Right renal pelvis (tissue), 4 donors: ENCODE measurements around the gene DNM1. TPM values are rescaled to one million over a fixed set of nuclear protein-coding genes. Genes with fewer than 3 reads are reported as not detected.

Experiments
- DNase-seq, 4 donors: peaks; one replicate each; pipeline ENCODE4 v3.0.0-alpha.2; 2013; ENCODE audit warnings: low read depth in 4 of 4, low spot score in 3 of 4, missing footprints in 1 of 4
- polyA plus RNA-seq, 4 donors: library from polyadenylated mRNA; unstranded; fragments of 120-200 nt; gene quantifications; one replicate each; pipeline ENCODE4 v1.2.1, GENCODE V29; 2013; ENCODE audit not compliant: insufficient read length in 4 of 4

DNM1 gene
- polyA plus RNA-seq, 4 donors: 79.9 to 107 (median 89.6) TPM

DNA sequence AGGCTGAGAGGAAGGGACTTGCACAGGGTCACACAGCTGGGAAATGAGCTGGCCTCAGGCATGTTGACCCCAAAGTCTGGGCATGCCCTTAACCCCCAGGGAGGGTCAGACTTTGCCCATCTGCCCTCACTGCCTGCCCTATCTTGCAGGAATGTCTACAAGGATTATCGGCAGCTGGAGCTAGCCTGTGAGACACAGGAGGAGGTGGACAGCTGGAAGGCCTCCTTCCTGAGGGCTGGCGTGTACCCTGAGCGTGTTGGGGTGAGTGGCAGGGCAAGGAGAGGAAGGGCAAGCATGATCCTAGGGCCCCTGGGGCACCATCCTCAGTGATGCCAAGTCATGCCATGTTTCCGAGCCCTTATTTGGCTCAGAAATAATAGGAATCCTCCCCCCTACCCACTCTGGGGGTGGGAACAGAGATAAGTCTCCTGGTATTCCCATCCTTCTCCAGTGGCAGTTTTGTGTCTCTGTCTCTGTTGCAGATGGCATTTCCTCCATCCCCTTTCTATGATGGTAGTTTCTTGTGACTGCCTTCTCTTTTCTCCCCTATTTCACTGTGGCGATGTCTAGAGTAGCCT, 44.1 kb downstream of the DNM1 start:
- DNase-seq: no peak

DNA sequence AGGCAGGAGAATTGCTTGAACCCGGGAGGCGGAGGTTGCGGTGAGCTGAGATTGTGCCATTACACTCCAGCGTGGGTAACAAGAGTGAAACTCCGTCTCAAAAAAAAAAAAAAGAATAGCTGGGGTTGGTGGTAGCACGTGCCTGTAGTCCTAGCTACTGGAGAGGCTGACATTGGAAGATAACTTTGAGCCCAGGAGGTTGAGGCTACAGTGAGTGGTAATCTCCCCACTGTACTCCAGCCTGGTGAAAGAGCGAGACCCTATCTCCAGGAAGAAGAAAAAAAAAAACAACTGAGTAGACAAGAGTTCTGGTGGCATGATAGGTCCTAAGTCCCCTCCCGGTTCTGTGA, 46.4 kb downstream of the DNM1 start:
- no peak for DNase-seq

DNA sequence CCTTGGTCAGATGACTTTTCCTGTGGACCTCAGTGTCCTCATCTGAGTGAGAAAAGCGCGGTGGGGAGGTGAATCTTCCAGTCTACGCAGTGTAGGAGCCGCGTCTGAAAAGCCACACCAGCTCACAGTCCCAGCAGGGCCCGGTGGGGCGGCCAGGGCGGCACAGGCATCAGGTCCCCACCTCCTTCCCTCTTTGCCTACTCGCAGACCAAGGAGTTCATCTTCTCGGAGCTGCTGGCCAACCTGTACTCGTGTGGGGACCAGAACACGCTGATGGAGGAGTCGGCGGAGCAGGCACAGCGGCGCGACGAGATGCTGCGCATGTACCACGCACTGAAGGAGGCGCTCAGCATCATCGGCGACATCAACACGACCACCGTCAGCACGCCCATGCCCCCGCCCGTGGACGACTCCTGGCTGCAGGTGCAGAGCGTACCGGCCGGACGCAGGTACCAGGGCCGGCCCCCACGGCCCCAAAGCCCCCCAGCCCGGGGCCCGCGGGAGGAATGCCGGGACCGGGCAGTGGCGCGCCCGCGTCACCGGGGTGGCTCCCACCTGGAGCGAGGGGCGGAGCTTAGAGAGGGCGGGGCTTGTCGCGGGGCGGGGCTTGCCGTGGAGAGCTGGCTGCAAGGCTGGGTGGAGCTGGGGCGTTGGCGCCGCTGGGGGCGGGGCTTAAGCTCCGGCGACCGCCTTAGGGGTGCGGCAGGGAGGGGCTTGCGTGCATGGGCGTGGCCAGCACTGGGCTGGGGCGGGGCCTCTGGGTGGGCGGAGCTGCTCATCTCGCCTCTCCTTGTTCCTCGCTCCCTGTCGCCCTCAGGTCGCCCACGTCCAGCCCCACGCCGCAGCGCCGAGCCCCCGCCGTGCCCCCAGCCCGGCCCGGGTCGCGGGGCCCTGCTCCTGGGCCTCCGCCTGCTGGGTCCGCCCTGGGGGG, 47.0 kb downstream of the DNM1 start:
- DNase-seq: peak in 3 of 4 donors; percentile 61 to 73 (median 63)

DNA sequence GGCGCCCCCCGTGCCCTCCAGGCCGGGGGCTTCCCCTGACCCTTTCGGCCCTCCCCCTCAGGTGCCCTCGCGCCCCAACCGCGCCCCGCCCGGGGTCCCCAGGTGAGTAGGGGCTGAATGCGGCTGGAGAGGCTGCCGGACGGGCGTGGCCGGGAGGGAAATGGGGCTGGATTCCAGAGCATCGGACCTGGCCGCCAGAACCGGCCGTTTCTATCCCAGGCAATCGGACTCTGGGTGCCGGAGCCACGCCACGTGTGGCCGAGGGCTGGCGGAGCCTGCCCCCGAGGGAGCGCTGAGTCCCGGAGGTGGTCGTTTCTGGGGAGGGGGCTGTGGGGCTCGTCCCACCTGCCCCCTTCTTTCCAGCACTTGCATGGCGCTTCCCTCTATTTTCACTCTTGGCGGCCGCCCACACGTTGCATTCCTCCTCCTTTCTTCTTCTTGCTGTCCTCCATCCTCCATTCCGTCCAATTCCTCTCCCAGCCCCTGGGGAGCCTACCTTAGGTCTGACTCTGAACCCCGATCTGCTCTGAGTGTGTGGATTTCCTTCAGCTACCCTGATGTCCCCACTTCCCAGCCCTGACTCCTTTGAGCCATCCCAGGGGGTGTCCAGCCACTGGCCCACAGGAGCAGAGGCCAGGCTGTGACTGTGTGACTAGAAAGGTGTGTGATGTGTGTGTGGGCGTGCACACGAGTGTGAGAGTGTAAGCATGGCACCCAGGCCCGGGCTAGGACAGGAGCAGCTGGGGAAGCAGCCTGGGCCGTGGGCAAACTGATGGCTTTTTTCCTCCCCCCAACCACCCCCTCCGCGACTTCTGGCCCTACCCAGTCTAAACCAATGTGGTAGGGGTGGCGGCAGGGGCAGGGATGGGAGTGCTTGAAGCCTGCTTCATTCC, 47.9 kb downstream of the DNM1 start:
- DNase-seq: no peak

DNA sequence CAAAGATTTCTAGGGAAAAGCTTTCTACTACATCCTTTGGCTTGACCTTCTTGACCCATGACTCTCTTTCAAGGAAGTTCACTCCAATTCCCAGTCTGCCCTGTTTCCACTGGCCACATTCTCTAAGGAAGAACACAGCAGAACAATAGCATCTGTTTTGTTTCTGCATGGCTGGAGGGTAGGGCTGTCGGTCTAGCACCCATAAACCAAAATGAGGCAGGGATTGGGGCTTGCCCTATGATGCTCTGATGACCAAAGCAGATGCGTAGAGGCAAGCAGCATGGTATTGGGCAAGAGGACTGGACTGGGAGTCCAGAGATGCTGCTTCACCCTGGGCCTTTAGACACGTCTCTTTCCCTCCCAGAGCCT, 48.5 kb downstream of the DNM1 start:
- DNase-seq: no peak

DNA sequence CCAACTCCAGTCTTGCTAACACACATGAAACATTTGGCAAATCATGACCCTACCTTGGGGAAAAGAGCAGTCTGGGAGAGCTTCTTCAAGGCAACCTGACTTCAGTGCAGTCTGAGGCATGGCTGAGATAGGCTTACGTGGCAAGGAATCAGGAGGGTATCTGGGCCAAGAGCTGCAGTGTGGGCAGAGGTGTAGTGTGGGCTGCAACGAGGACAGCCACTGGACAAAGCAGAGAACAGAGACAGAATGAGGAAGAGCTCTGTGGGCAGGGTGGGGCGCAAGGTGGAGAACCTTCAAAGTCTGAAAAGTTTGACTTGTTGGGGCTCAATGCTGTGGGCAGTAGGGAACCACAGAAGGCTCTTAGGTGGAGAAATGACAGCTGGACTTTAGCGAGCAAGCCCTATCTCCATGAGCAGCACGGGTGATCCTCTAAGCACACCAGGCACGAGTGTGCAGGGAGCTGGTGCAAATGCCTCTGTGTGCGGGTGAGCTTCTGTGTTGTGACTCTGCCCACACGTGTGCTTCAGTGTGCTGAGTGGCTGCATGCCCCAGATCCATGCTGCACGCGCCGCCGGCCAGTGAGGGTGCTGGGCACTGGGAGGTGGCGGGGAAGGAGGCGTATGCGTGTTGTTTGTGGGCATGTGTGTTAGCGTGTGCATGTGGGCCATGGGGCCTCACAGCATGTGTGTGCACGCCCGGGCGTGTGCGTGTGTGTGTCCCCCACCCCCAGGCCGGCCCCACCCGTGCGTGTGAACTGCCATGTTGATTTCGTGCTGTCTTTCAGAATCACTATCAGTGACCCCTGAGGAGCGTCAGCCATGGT, 49.3 kb downstream of the DNM1 start:
- no peak for DNase-seq

DNA sequence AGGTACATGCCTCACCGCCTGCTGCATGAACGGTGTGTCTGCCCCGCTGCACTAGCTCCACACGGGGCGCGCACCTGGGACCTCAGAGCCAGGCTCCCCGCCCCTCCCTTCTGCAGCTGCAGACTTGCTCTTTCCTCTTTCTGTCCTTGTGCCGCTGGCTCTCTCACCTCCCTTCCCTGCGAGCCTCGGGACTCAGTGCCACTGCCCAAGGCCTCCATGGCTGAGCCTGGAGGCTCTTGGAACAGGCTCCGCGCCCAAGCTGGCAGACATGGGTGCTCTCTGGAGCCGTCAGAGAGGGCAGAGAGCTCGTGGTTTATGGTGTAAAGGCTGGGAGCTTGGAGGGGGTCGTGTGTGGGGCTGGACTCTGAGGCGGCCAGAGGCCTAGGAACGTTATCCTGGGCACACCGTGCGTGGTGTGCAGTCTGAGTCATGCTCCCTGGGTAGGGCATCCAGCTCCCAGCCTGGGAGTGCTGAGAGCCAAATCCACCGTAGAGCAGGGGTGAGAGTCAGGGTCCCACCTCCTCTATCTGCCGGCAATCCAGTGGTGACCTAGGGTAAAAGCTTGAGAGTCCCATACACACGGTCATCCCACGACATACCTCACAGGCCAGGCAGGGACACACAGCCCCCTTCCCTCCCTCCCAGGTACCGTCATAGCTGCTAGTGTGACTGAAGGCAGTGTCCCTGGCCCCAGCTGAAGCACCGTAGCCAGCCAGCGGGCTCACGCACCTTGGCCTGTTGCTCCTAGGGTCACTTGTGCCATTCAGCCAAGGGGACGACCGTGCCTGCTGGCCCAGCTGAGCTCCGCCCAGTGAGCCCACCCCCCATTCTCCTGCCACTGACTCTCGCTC, 50.2 kb downstream of the DNM1 start:
- no peak for DNase-seq

DNA sequence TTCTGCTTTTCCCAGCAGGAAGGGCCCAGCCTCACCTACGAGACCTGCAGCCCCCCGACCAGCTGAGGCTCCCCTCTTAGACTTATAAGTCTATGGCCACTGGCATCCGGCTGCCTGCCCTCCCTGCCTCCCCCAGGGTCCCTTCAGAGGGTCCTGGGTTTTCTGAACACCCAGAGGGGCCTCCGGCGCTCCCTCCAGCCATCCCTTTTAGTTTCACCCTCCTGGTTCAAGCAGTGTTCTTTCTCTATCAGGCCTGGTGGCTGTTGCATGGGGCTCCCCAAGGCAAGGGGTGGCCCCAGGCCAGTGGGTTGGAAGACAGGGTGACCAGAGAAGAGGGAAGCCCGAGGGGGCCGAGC, 50.8 kb downstream of the DNM1 start:
- DNase-seq: no peak

DNA sequence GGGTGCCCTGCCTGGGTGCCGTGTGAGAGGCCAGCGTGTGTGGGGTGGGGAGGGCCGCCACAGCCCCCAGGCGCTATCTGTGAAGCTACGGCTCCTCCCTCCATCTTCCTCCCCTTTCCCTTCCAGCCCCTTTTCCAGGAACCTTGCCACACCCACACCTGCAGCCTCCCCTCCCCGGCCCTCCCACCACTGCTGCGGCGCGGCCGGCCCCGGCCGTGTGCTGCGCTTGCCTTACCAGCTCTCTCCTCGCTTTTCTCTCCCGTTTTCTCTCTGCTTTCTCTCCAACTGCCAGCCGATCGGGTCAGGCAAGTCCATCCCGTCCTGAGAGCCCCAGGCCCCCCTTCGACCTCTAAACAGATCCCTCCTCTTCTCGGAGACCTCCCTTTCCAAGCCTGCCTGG, 51.2 kb downstream of the DNM1 start:
- no peak for DNase-seq

DNA sequence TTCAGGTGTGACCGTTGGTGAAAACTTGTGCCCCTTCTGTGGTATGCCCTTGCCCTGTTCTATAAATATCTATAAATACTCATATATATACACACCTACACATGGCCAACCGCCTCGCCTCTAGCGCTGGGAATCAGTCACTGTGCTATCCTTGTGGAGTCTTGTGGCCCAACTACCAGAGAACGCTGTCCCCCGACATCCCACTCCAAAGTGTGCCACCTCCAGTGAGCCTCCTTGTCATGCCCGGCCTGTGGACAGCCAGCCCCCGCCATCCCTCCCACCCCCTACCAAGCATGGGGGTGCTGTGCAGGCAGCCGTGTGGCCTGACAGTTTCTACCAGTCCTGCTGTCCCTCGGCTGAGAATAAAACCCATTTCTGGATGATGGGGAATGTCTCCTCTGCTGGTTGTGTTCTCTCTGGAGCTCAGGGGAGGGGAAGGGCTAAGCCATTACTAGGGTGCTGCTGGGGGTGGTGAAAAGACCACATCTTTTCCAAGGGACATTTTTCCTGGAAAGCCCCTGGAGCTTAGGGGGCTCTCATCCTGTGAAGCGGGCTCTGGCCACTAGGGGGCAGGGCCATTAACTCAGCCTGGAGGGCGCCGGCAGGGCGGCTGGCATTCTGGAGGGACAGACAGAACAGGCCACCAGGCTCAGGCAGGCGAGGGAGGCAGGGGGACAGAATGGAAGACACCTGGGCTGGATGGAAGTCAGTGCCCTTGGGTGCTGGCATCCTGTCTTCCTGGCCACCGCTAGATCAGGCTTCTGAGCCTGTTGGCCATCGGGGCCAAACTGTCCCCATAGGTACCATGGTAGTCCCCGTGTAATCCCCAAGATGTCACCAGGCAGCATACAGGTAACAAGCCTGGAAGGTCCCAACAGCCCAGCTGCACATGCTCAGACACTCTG, 51.9 kb downstream of the DNM1 start:
- DNase-seq: no peak

DNA sequence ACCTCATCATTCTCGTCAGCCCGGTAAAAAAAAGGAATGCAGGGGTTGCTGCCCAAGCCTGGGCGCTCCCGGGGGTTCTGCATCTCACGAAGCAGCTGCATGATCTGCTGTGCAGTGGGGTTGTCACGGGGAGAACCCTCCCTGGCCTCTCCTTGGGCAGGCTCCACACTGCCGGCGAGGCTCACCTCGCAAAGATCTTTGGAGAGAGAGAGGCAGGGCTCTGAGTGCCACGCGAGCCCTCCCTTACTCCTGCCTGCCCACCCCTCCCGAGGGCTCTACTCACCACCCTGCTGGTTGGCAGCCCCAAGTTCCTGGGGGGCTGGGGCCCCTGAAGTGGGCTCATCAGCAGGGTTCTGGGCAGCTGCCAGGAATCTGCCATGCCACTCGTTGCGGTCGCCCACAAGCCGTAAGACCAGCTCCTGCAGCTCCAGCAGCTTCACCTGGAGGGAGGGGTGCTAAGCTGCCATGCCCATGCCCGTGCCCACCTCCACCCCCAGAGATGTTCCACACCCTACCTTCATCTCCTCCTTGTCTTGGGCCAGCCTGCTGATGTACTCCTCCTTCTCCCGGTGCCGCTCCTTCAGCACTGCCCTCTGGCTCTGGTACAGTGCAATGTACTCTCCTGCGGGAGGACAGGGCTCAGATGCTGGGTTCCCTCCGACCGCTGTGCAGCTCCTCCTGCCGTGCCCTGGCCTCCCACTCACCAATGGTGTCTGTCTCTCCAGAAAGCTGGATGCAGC, 54.1 kb downstream of the DNM1 start:
- DNase-seq: no peak

DNA sequence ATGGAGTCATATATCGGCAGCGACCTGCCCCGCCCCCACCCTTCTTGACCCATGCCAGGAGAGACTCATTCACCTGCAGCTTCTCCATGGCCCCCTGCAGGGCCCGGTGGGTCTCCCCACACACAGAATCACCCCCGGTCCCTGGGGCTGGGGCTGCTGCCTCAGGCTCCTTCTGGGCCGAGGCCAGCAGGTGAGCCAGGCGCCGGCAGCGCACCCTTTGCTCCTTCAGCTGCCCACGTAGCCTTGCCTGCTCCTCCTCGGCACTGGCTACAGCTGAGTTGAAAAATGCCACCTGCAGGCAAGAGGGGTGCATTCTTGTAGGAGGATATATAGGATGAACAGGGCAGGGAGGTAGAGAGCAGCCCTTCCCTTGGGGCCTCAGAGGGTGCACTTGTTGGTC, 54.7 kb downstream of the DNM1 start:
- DNase-seq: no peak

DNA sequence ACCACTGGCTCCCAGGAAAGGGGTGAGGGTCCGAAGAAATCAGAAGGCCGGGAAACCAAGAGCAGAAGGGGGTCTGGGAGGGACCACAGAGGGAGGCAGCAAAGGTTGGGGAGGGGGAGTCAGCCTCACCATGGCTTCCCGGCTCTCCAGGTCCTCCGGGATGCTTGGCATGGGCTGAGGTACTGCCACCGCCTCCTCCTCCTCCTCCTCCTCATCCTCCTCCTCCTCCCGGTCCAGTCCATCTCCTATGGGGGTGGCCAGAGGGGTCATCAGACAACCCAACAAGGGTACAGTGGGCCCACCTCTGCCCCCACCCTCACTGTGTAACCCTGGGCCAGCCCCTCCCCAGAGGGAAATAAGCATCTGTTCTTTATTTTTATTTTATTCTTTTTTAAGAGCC, 55.1 kb downstream of the DNM1 start:
- no peak for DNase-seq

DNA sequence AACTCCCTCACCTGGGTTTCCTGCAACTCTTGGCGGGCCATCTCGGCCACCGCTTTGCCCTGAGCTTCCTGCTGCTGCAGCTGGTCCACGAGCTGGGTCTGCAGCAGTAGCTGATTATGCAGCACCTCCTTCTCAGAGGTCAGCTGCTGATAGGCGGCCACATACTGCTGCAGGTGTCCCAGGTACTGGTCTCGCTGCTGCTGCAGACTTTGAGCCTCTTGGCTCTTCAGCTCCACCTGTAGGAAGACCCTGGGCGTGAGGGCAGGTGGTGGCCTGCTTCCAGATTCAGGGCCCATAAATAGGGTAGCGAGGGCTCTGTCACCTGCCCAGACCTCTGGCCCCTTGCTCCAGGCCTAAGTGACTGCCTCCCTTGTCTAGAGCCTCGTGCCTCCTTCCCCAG, 56.0 kb downstream of the DNM1 start:
- DNase-seq: no peak

DNA sequence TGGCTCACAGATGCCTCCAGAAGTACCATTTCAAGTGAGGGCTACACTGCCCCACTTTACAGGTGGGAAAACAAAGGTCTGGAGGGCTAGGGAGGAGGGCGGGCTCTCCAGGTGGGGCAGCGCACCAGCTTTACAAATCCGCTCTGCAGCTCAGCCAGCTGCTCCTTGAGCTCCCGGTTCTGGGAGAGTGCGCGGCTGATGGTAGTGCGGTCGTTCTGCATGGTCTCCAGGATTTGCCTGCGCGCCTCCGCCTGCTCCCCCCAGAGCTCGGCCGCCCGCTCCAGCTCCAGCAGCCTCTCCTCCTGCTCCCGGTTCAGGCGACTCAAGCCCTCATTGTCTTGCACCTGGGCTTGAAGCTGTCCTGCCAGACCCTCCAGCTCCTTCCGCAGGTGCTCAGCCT, 57.2 kb downstream of the DNM1 start:
- no peak for DNase-seq

DNA sequence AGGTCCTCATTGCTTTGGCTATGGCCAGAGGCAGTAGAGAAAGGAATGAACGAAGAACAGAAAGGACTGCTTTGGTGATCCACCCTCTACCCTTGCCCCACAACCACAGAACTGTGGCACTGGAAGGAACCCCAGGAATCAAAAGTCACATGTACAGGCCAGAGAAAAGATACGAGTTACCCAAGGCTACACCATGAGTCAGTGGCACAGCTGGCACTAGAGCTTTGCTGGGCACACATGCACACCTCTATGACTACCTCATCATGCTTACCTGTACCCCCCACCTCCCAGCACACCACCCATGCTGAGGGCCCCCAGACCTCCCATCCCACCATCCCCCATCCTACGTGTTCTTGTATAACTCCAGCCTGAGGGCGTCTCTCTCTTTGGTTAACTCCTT, 59.5 kb downstream of the DNM1 start:
- no peak for DNase-seq

DNA sequence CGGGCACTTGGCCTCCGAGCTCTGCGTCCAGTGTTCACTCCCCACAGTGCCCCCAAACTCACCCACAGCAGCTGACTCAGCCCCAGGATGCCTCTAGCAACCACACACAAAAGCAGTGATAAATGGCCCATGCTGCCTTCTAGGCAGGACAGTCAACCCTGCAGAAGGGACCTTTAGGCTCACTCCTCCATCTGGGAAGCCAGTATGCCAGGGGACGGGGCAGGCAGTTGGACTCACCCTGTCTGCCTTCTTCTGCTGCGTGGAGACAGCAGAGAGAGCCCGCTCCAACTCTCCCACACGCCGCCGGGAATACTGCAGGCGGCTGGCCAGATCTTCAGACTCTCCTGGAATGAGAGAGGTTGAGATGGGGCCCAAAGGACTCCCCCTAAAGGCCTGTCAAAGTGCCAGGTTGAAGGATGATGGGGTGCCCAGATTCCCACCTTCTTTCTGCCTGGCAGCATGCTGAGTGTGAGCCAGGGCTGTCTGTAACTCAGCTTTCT, 62.2 kb downstream of the DNM1 start:
- DNase-seq: no peak
